Type B pancreatic cell (in vitro differentiated cells): ENCODE results near the gene CAP2. TPM values are rescaled to one million over a fixed set of nuclear protein-coding genes. Genes with fewer than 3 reads are reported as not detected.

ENCODE experiments used
- DNase-seq: peaks from one replicate; pipeline ENCODE4 v3.0.0; 2021; ENCODE audit warnings: mixed read lengths; ENCODE audit not compliant: unreplicated experiment; ENCODE audit errors: extremely low spot score
- H3K27ac Mint-ChIP-seq: 2 replicates; pipeline ENCODE4 v1.8.0; 2021; ENCODE audit warnings: mild to moderate bottlenecking, mixed read lengths
- H3K27me3 Mint-ChIP-seq: 2 replicates; pipeline ENCODE4 v1.8.0; 2021; ENCODE audit warnings: mixed read lengths
- H3K36me3 Mint-ChIP-seq: 2 replicates; pipeline ENCODE4 v1.8.0; 2021; ENCODE audit warnings: mixed read lengths
- H3K4me1 Mint-ChIP-seq: one replicate; pipeline ENCODE4 v1.8.0; 2021; ENCODE audit warnings: mixed read lengths; ENCODE audit not compliant: unreplicated experiment
- H3K4me3 Mint-ChIP-seq: 2 replicates; pipeline ENCODE4 v1.8.0; 2021; ENCODE audit warnings: mild to moderate bottlenecking, mixed read lengths
- H3K9me3 Mint-ChIP-seq: 2 replicates; pipeline ENCODE4 v1.8.0; 2021; ENCODE audit warnings: mixed read lengths
- CTCF ChIP-seq: fragments of 200-600 bp; sonication (generic); conservative IDR thresholded peaks from 2 replicates; pipeline ENCODE4 v1.5.0; 2021; ENCODE audit warnings: antibody characterized with exemption, mild to moderate bottlenecking
- total RNA-seq: library from RNA; stranded (reverse); gene quantifications from 2 replicates; pipeline ENCODE4 v1.2.1, GENCODE V29; 2021; ENCODE audit warnings: low replicate concordance

CAP2 gene
- total RNA-seq, 1 donor from 2014 or later: 9.3 TPM

- no peak overlapping the region for H3K4me3 Mint-ChIP-seq
- no peaks in the 10 kb centered on the region for H3K9me3 Mint-ChIP-seq
- H3K27me3 Mint-ChIP-seq: no peaks in the 10 kb centered on the region
- peaks cover 6% of the 10 kb centered on the region for H3K36me3 Mint-ChIP-seq
- no peak overlapping the region for H3K27ac Mint-ChIP-seq
- H3K4me1 Mint-ChIP-seq: no peaks in the 10 kb centered on the region
- no peak for TF ChIP-seq CTCF
- DNase-seq: no peak
Observed at GRCh38 chr6:17460862-17461261, 67.5 kb downstream of the CAP2 start.

GRCh38 chr6:17466147-17466546 is 72.8 kb downstream of the CAP2 start:
- TF ChIP-seq CTCF: no peak
- no peak overlapping the region for H3K27ac Mint-ChIP-seq
- H3K4me1 Mint-ChIP-seq: no peaks in the 10 kb centered on the region
- DNase-seq: no peak
- peaks cover 11% of the 10 kb centered on the region for H3K36me3 Mint-ChIP-seq
- no peaks in the 10 kb centered on the region for H3K27me3 Mint-ChIP-seq
- no peak overlapping the region for H3K4me3 Mint-ChIP-seq
- H3K9me3 Mint-ChIP-seq: no peaks in the 10 kb centered on the region

- DNase-seq: no peak
- TF ChIP-seq CTCF: no peak
- H3K4me3 Mint-ChIP-seq: no peak overlapping the region
- peaks cover 11% of the 10 kb centered on the region for H3K36me3 Mint-ChIP-seq
- no peak overlapping the region for H3K27ac Mint-ChIP-seq
- no peaks in the 10 kb centered on the region for H3K9me3 Mint-ChIP-seq
- H3K27me3 Mint-ChIP-seq: no peaks in the 10 kb centered on the region
- no peaks in the 10 kb centered on the region for H3K4me1 Mint-ChIP-seq
Observed at GRCh38 chr6:17466707-17467106, 73.3 kb downstream of the CAP2 start.

GRCh38 chr6:17469006-17469832 is 75.8 kb downstream of the CAP2 start:
- no peaks in the 10 kb centered on the region for H3K9me3 Mint-ChIP-seq
- no peak for DNase-seq

GRCh38 chr6:17470202-17470937 is 77.0 kb downstream of the CAP2 start:
- Mint-ChIP-seq H3K4me1 (peaks cover 24% of the 10 kb centered on the region), H3K36me3 (peaks cover 8% of the 10 kb centered on the region), H3K27me3 (no peaks in the 10 kb centered on the region), H3K27ac (no peak overlapping the region), H3K4me3 (no peak overlapping the region), H3K9me3 (no peaks in the 10 kb centered on the region)
- no peak for TF ChIP-seq CTCF
- no peak for DNase-seq

More at GRCh38 chr6:17469006-17469832, 75.8 kb downstream of the CAP2 start:
- TF ChIP-seq CTCF: peak; percentile 37
- H3K27me3 Mint-ChIP-seq: no peaks in the 10 kb centered on the region
- H3K36me3 Mint-ChIP-seq: peaks cover 8% of the 10 kb centered on the region
- no peak overlapping the region for H3K4me3 Mint-ChIP-seq
- H3K4me1 Mint-ChIP-seq: peaks cover 16% of the 10 kb centered on the region
- H3K27ac Mint-ChIP-seq: no peak overlapping the region
